Effector memory CD4-positive, alpha-beta T cell (primary cell): ENCODE results near the gene ACAD10.
"Not testable (repeated sequence)": the region's sequence is repeated elsewhere in the genome, so short reads cannot be mapped to it uniquely, and the experiment has no call there.

Experiments used
- DNase-seq, 3 donors: peaks; one replicate each; pipeline ENCODE4 v3.0.0-alpha.2; 2020
- H3K27ac ChIP-seq: 2 replicates; pipeline ENCODE4 v1.7.0; 2013; ENCODE audit warnings: mild to moderate bottlenecking, low read length, moderate library complexity; ENCODE audit not compliant: insufficient read depth, poor library complexity, severe bottlenecking
- H3K27me3 ChIP-seq: replicated peaks from 2 replicates; pipeline ENCODE4 v1.7.0; 2013; ENCODE audit warnings: mild to moderate bottlenecking, low read length; ENCODE audit not compliant: insufficient read depth, control insufficient read depth, poor library complexity, severe bottlenecking
- H3K36me3 ChIP-seq: 2 replicates; pipeline ENCODE4 v1.7.0; 2013; ENCODE audit warnings: mild to moderate bottlenecking, low read length, moderate library complexity; ENCODE audit not compliant: control insufficient read depth, insufficient read depth
- H3K4me1 ChIP-seq: 2 replicates; pipeline ENCODE4 v1.7.0; 2013; ENCODE audit warnings: low read length, mild to moderate bottlenecking; ENCODE audit not compliant: control insufficient read depth, insufficient read depth, poor library complexity, severe bottlenecking
- H3K4me3 ChIP-seq: 2 replicates; pipeline ENCODE4 v1.7.0; 2013; ENCODE audit warnings: low read length, low read depth, mild to moderate bottlenecking; ENCODE audit not compliant: insufficient read depth, poor library complexity, severe bottlenecking
- H3K9me3 ChIP-seq: 2 replicates; pipeline ENCODE4 v1.7.0; 2013; ENCODE audit warnings: mild to moderate bottlenecking, low read length, moderate library complexity; ENCODE audit not compliant: control insufficient read depth
- total RNA-seq, 3 donors: gene quantifications; one replicate each; lab custom pipeline; 2026; lab: John Stamatoyannopoulos, UW

The ACAD10 gene
- 24.2 to 28.8 (median 24.4) reads per million in 3 donors for total RNA-seq

DNA sequence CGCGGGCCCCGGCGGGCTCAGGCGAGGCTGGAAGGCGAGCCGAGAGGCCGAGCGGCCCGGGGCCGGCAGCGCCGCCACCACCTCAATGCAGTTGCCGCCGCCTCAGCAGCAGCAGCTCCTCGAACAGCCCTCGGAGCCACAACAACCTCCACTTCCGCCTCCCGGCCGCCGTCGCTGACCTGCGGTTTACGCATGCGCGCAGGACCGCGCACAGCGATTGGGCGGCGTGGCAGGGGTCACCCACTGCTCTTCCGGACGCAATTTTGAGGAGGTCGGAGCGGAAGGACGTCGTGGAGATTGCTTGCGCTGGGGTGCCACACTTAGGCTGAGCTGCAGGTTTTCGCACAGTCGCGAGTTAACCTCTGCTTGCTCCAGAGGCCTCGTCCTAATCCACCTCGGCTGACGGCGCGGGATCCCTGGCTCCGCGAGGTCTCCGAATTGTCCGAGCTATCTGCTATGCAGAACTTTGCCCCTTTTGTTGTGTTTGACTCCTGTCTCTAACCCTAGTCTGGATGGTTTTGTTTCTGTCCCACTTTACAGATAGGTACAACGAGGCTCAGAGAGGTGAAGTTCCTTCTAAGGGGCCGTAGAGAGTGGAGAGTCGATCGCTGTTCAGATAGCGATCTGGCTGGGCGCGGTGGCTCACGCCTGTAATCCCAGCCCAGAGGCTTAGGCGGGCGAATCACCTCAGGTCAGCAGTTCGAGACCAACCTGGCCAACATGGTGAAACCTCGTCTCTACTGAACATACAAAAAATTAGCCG lies at the start of gene ACAD10, which contains the start of gene BRAP:
Gene ACAD10, plus strand, starts transcription at position 243 of the 763 bp plus-strand sequence. CDS start 6,657 bp downstream, outside the sequence.
Gene BRAP, minus strand, starts transcription at position 146 of the 763 bp plus-strand sequence. CDS start 164 bp downstream, outside the sequence.
- peak within 1 kb of the TSS; percentile 68 for H3K4me3 ChIP-seq
- peaks cover 7% of the 10 kb centered on the region for H3K4me1 ChIP-seq
- H3K36me3 ChIP-seq: peaks cover 19% of the 10 kb centered on the region
- H3K9me3 ChIP-seq: no peaks in the 10 kb centered on the region
- H3K27me3 ChIP-seq: no peaks in the 10 kb centered on the region
- H3K27ac ChIP-seq: peak within 1 kb of the TSS; percentile 73
- peak; percentile 87 to 91 (median 90) for DNase-seq

DNA sequence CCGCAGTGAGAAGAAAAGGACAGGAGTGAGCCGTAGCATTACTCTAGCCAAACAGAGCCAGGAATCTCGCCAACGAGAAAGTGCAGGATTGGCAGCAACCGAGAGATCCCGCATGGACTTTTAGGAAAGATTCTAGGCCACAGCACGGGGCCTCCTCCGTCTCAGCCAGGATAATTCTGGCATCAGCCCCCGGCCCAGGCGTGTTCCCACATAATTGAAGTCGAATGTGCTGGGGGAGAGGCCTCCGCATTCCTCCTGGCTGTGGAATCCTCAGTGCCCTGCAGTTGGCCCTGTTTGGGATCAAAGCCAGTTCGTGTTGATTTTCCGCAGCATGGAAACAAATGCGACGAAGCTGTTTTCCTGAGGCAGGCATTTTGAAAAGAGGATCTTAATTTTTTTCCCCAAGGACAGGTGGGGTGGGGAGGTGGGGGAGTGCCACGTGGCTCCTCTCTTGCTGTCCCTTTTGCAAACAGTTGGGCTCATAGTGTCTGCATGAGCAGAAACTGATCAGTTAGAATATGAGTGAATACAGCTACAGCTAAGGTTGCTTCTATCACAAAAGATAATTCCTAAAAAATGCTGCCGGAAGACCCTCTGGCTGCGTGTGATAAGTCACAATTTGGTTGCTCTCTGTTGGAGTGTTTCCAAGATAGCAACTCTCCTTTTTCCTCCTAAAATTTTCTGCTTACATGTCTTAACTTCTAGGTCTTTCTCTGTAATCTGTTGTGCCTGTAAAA lies 49.5 kb upstream of the ACAD10 start:
- DNase-seq: no peak
- Histone ChIP-seq H3K4me3 (no peak overlapping the region), H3K27ac (no peak overlapping the region), H3K27me3 (no peaks in the 10 kb centered on the region), H3K36me3 (no peaks in the 10 kb centered on the region), H3K9me3 (no peaks in the 10 kb centered on the region), H3K4me1 (no peaks in the 10 kb centered on the region)

GRCh38 chr12:111638556-111638955 lies 47.3 kb upstream of the ACAD10 start:
- no peaks in the 10 kb centered on the region for H3K27me3 ChIP-seq
- no peak overlapping the region for H3K27ac ChIP-seq
- no peaks in the 10 kb centered on the region for H3K9me3 ChIP-seq
- DNase-seq: no peak
- no peak overlapping the region for H3K4me3 ChIP-seq
- peaks cover 8% of the 10 kb centered on the region for H3K36me3 ChIP-seq
- no peaks in the 10 kb centered on the region for H3K4me1 ChIP-seq

DNA sequence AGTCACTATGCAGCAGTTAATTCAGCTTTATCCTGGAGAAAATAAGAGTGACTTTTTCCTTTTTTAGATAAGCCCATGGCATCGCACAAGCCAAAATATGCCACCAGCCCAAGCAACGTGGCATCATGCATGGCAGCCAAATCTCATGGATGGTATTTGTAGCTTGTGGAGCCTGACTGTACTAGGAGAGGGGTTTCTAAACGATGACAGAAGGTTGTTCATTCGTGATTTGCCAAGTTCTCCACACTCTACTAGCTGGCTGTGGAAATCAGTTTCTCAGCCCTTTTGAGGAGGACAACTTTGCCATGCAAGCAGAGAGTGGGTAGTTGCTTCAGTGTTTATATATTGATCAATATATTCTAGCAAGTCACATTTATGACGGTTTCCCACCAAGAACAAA lies 45.3 kb upstream of the ACAD10 start:
- Histone ChIP-seq H3K27ac (no peak overlapping the region), H3K4me3 (no peak overlapping the region), H3K4me1 (no peaks in the 10 kb centered on the region), H3K36me3 (peaks cover 22% of the 10 kb centered on the region), H3K27me3 (no peaks in the 10 kb centered on the region), H3K9me3 (no peaks in the 10 kb centered on the region)
- no peak for DNase-seq

DNA sequence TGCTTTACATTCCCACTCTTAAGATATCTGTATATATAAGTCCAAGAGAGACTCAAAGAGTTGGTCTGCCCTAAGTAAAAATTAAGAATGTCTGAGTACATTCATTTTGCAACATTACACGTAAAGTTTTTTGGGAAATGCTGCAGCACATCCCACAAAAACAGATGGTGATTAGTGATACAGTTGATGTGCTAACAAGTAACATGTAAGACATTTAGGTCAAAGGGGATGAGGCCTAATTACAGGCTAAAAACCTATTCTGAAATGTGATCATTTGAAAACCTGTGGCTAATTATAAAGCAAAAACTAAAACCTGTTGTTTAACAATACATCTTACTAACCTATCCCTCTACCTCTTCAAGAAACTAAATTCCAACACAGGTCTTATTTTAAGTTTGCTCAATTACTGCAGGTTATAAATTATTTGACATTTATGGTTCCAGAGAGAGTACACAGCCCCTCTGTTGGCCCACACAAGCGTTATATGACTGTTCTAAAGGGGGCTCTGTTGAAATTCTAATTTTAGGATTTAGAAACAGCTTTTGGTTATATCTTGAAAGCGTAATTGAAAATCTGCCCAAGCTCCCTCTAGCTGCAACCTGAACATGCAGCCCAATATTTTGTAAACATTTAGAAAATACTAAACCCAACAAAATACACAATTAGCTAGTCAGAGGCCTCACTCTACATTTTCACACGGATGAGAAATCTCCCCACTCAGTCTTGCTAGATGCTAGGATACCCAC lies 43.0 kb upstream of the ACAD10 start:
- H3K27me3 ChIP-seq: no peaks in the 10 kb centered on the region
- H3K4me1 ChIP-seq: no peaks in the 10 kb centered on the region
- H3K27ac ChIP-seq: no peak overlapping the region
- peaks cover 40% of the 10 kb centered on the region for H3K36me3 ChIP-seq
- H3K4me3 ChIP-seq: no peak overlapping the region
- no peak for DNase-seq
- no peaks in the 10 kb centered on the region for H3K9me3 ChIP-seq

GRCh38 chr12:111643427-111643826 lies 42.4 kb upstream of the ACAD10 start:
- Histone ChIP-seq H3K9me3 (no peaks in the 10 kb centered on the region), H3K27me3 (no peaks in the 10 kb centered on the region), H3K4me1 (no peaks in the 10 kb centered on the region), H3K27ac (no peak overlapping the region), H3K36me3 (peaks cover 40% of the 10 kb centered on the region), H3K4me3 (no peak overlapping the region)
- DNase-seq: no peak

GRCh38 chr12:111645433-111645832 lies 40.4 kb upstream of the ACAD10 start:
- H3K4me3 ChIP-seq: no peak overlapping the region
- H3K9me3 ChIP-seq: no peaks in the 10 kb centered on the region
- no peak overlapping the region for H3K27ac ChIP-seq
- H3K27me3 ChIP-seq: no peaks in the 10 kb centered on the region
- no peaks in the 10 kb centered on the region for H3K4me1 ChIP-seq
- no peak for DNase-seq
- peaks cover 53% of the 10 kb centered on the region for H3K36me3 ChIP-seq

DNA sequence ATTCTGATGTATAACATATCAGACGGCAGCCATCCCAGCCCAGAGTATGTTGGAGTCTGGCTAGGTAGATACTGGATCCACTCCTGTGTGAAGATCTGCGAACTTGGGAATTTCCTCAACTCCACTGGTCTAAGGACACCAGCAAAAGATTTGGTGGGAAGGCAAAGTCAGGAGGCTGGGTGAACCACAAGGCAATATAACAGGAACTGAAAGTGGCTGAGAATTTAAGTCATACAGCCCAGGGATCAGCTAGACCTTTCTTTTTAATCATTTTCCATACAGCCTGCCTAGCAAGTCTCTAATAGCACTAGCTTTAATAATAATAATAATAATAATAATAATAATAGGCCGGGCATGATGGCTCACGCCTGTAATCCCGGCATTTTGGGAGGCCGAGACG lies 34.9 kb upstream of the ACAD10 start:
- H3K9me3 ChIP-seq: no peaks in the 10 kb centered on the region
- no peaks in the 10 kb centered on the region for H3K27me3 ChIP-seq
- no peaks in the 10 kb centered on the region for H3K4me1 ChIP-seq
- peaks cover 67% of the 10 kb centered on the region for H3K36me3 ChIP-seq
- H3K27ac ChIP-seq: no peak overlapping the region
- DNase-seq: no peak
- no peak overlapping the region for H3K4me3 ChIP-seq

DNA sequence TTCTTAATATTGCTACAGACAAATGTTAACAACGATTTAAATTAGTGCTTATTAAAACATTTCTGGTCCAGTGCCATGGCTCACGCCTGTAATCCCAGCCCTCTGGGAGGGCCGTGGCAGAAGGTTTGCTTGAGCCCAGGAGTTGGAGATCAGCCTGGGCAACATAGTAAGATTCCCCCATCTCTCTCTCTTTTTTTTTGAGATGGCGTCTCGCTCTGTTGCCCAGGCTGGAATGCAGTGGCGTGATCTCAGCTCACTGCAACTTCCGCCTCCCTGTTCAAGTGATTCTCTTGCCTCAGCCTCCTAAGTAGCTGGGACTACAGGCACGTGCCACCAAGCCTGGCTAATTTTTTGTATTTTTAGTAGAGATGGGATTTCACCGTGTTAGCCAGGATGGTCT lies 33.3 kb upstream of the ACAD10 start:
- H3K27ac ChIP-seq, H3K4me3 ChIP-seq: not testable (repeated sequence)
- H3K36me3 ChIP-seq: peaks cover 65% of the 10 kb centered on the region

More for the DNA sequence above, 33.3 kb upstream of the ACAD10 start:
- DNase-seq, H3K27me3 ChIP-seq, H3K9me3 ChIP-seq, H3K4me1 ChIP-seq: not testable (repeated sequence)
